K562 (cell line): Measurements from ENCODE around the gene ZNF692. TPM values are rescaled to one million over a fixed set of nuclear protein-coding genes. Genes with fewer than 3 reads are reported as not detected.

Source experiments
- BCL6 ChIP-seq: fragments of 250-450 bp; sonication (Bioruptor Pico); IDR thresholded peaks from 2 replicates; pipeline ENCODE4 v1.4.0; 2020
- FUS ChIP-seq: fragments of 200-400 bp; formaldehyde crosslinking; optimal IDR thresholded peaks from 2 replicates; pipeline ENCODE3; 2017; ENCODE audit warnings: low read depth, low read length
- GABPA ChIP-seq: fragments of 200-800 bp; sonication (Bioruptor generic); conservative IDR thresholded peaks from 2 replicates; pipeline ENCODE4 v1.6.1; 2016; ENCODE audit warnings: low read depth, missing genetic modification characterization, missing compliant biosample characterization
- HEY1 ChIP-seq: fragments of 250-450 bp; sonication (Bioruptor Pico); IDR thresholded peaks from 2 replicates; pipeline ENCODE4 v1.5.0; 2020; ENCODE audit warnings: mild to moderate bottlenecking, moderate library complexity, borderline replicate concordance
- HNRNPH1 ChIP-seq: fragments of 200-400 bp; formaldehyde crosslinking; optimal IDR thresholded peaks from 2 replicates; pipeline ENCODE3; 2017; ENCODE audit warnings: low read depth, mild to moderate bottlenecking, low read length, moderate library complexity
- ID3 ChIP-seq, 2 experiments: fragments of 250-450 bp in 1 of 2; fragments of 450-650 bp in 1 of 2; sonication (Bioruptor Pico) in 1 of 2; IDR thresholded peaks; 2 replicates each; pipeline versions ENCODE4 v1.6.1 to v1.8.0; 2016 to 2021; ENCODE audit warnings: mild to moderate bottlenecking in 2 of 2, moderate library complexity in 2 of 2, missing compliant biosample characterization in 1 of 2, missing genetic modification characterization in 1 of 2
- KLF10 ChIP-seq: fragments of 250-450 bp; sonication (Bioruptor Pico); IDR thresholded peaks from 2 replicates; pipeline ENCODE4 v1.6.1; 2021; ENCODE audit warnings: matching md5 sums
- TAF15 ChIP-seq: fragments of 200-400 bp; formaldehyde crosslinking; IDR thresholded peaks from 2 replicates; pipeline ENCODE4 v1.6.1; 2017; ENCODE audit warnings: mild to moderate bottlenecking, low read depth, low read length, moderate library complexity
- TBP ChIP-seq: optimal IDR thresholded peaks from 2 replicates; pipeline ENCODE3; 2011; ENCODE audit warnings: low read depth, low read length, improper control_type of control experiment
- TSC22D4 ChIP-seq: fragments of 450-650 bp; IDR thresholded peaks from 2 replicates; pipeline ENCODE4 v1.6.1; 2016; ENCODE audit warnings: missing genetic modification characterization, missing biosample characterization, control low read depth
- VEZF1 ChIP-seq: fragments of 200-800 bp; sonication (Bioruptor generic); IDR thresholded peaks from 2 replicates; pipeline ENCODE4 v1.6.1; 2017; ENCODE audit warnings: missing genetic modification characterization, missing compliant biosample characterization
- ZFP91 ChIP-seq: sonication (generic); formaldehyde crosslinking; IDR thresholded peaks from 2 replicates; pipeline ENCODE4 v1.8.0; 2022; ENCODE audit warnings: mild to moderate bottlenecking, missing genetic modification reagents
- ZNF347 ChIP-seq: fragments of 450-650 bp; formaldehyde crosslinking; IDR thresholded peaks from 2 replicates; pipeline ENCODE4 v1.4.0; 2020; ENCODE audit warnings: low read depth, mild to moderate bottlenecking, moderate library complexity
- ZNF77 ChIP-seq: fragments of 250-450 bp; sonication (Bioruptor Pico); IDR thresholded peaks from 2 replicates; pipeline ENCODE4 v1.5.0; 2020
- polyA plus RNA-seq, 8 experiments: library from polyadenylated mRNA; depleted of rRNA in 4 of 8; stranded (reverse) in 5 of 8; unstranded in 3 of 8; fragments of >200 nt; fragmentation: Nextera tagmentation in 2 of 8; fragmentation: Illumina TruSeq in 1 of 8; extraction: Ambion mirVana in 2 of 8; extraction: Trizol in 1 of 8; gene quantifications; 2 replicates each; pipeline versions ENCODE4 v1.2.1 to v1.2.3, GENCODE V29; 2011 to 2014; ENCODE audit warnings: inconsistent platforms in 1 of 8, missing spikeins in 1 of 8
- total RNA-seq, 7 experiments: library from RNA; depleted of rRNA in 6 of 7; stranded (reverse); fragments of >200 nt in 6 of 7; fragmentation: Illumina TruSeq in 2 of 7; extraction: Trizol in 2 of 7; gene quantifications; 2 replicates each; pipeline versions ENCODE4 v1.2.1 to v1.2.3, GENCODE V29; 2011 to 2021; ENCODE audit warnings: low replicate concordance in 1 of 7
- TF ChIP-seq, protein P1 (sequence below): fragments of 450-650 bp; IDR thresholded peaks from 2 replicates; pipeline ENCODE4 v1.6.1; 2016; ENCODE audit warnings: low read depth, mild to moderate bottlenecking, moderate library complexity
- TF ChIP-seq, protein P2 (sequence below): fragments of 200-800 bp; sonication (Bioruptor generic); IDR thresholded peaks from 2 replicates; pipeline ENCODE4 v1.6.1; 2016; ENCODE audit warnings: missing genetic modification characterization, missing compliant biosample characterization

The ZNF692 gene
- total and polyA plus RNA-seq, 9 of the 15 experiments (the other 6 are each of a cell fraction or from before 2014, with no cell fraction given), result 8.4 to 143 (median 55.9) TPM

- TF ChIP-seq HEY1 (CRISPR knock-in tag), result no peak
- no peak for TF ChIP-seq TSC22D4
- no peak for TF ChIP-seq TAF15
- TF ChIP-seq ZNF77, result no peak
- TF ChIP-seq TBP, result peak; percentile 81
- TF ChIP-seq ZNF347 (CRISPR knock-in tag), result no peak
- TF ChIP-seq, protein P1, sequence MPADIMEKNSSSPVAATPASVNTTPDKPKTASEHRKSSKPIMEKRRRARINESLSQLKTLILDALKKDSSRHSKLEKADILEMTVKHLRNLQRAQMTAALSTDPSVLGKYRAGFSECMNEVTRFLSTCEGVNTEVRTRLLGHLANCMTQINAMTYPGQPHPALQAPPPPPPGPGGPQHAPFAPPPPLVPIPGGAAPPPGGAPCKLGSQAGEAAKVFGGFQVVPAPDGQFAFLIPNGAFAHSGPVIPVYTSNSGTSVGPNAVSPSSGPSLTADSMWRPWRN, result no peak
- TF ChIP-seq, protein P2, sequence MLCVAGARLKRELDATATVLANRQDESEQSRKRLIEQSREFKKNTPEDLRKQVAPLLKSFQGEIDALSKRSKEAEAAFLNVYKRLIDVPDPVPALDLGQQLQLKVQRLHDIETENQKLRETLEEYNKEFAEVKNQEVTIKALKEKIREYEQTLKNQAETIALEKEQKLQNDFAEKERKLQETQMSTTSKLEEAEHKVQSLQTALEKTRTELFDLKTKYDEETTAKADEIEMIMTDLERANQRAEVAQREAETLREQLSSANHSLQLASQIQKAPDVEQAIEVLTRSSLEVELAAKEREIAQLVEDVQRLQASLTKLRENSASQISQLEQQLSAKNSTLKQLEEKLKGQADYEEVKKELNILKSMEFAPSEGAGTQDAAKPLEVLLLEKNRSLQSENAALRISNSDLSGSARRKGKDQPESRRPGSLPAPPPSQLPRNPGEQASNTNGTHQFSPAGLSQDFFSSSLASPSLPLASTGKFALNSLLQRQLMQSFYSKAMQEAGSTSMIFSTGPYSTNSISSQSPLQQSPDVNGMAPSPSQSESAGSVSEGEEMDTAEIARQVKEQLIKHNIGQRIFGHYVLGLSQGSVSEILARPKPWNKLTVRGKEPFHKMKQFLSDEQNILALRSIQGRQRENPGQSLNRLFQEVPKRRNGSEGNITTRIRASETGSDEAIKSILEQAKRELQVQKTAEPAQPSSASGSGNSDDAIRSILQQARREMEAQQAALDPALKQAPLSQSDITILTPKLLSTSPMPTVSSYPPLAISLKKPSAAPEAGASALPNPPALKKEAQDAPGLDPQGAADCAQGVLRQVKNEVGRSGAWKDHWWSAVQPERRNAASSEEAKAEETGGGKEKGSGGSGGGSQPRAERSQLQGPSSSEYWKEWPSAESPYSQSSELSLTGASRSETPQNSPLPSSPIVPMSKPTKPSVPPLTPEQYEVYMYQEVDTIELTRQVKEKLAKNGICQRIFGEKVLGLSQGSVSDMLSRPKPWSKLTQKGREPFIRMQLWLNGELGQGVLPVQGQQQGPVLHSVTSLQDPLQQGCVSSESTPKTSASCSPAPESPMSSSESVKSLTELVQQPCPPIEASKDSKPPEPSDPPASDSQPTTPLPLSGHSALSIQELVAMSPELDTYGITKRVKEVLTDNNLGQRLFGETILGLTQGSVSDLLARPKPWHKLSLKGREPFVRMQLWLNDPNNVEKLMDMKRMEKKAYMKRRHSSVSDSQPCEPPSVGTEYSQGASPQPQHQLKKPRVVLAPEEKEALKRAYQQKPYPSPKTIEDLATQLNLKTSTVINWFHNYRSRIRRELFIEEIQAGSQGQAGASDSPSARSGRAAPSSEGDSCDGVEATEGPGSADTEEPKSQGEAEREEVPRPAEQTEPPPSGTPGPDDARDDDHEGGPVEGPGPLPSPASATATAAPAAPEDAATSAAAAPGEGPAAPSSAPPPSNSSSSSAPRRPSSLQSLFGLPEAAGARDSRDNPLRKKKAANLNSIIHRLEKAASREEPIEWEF (CRISPR knock-in tag), result peak; percentile 49; the same call in 1 of the 2 replicates
- no peak for TF ChIP-seq ZFP91 (CRISPR knock-in tag)
- TF ChIP-seq KLF10, result no peak
- no peak for TF ChIP-seq ID3 (CRISPR knock-in tag; IDR thresholded peaks at IDR 0.05)
- peak; percentile 77 for TF ChIP-seq ID3 (tag; IDR thresholded peaks at IDR 0.05)
- peak; percentile 71 for TF ChIP-seq GABPA (tag)
- TF ChIP-seq FUS, result no peak
- no peak for TF ChIP-seq BCL6 (CRISPR knock-in tag)
- no peak for TF ChIP-seq HNRNPH1
- peak; percentile 92 for TF ChIP-seq VEZF1 (CRISPR knock-in tag)
Measured at GRCh38 chr1:248858891-248859889, at the start of gene ZNF692 (continued).
